GM20000 (cell line): Measurements from ENCODE around the gene KRTAP3-1.
"Not testable (repeated sequence)": the region's sequence is repeated elsewhere in the genome, so short reads cannot be mapped to it uniquely, and the experiment has no call there.

Source experiments
- DNase-seq: peaks from one replicate; pipeline ENCODE4 v3.0.0; 2012; ENCODE audit warnings: low spot score
- CTCF ChIP-seq: IDR thresholded peaks from 2 replicates; pipeline ENCODE4 v1.5.1; 2012; ENCODE audit warnings: mild to moderate bottlenecking, control low read depth; ENCODE audit errors: extremely low read depth, missing control alignments

Gene KRTAP3-1

GRCh38 chr17:41008811-41009210, at the start of gene KRTAP3-1:
KRTAP3-1 (minus strand) TSS chr17:41009128; CDS start chr17:41009074, 54 bp downstream.
- no peak for DNase-seq
- no peak for TF ChIP-seq CTCF

- no peak for TF ChIP-seq CTCF
- no peak for DNase-seq
These were observed 48.6 kb upstream of the KRTAP3-1 start for GRCh38 chr17:41057547-41057946.

DNA sequence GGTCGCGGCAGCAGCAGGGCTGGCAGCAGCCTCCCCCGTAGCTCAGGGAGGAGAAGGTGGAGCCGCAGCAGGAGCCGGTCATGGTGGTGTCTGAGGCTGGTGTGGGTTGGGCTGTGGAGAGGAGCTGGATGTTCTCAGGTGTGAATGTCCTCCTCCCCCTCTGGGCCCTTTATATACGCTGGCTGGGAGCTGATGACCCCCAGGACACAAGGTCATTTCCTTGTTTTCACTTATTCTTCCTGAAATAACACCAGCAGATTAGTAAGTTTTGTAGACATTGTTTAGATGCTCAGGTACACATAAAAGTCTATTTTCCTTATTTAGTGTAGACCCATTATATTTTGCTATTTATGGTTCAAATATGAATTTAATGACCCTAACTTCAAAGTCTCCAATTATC, 46.2 kb upstream of the KRTAP3-1 start, which contains the start of gene KRTAP2-2:
KRTAP2-2 (minus strand) TSS at position 101 of the 400 bp plus-strand sequence; CDS start at position 82, 19 bp downstream.
- not testable (repeated sequence) for DNase-seq

DNA sequence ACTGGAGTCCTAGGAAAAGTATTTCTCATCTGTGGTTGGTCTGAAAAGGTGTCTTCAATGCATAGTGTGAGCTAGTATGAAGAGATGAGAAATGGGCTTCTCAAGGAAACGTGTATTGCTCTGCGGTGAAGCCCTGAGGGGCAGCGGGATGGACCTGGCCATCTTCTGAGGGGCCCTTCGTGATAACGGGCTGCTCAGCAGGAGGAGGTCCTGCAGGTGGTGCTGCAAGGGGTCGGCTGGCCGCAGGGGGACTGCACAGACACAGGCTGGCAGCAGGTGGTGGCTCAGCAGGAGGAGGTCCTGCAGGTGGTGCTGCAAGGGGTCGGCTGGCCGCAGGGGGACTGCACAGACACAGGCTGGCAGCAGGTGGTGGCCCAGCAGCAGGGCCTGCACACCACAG, 45.6 kb upstream of the KRTAP3-1 start:
- DNase-seq = not testable (repeated sequence)

DNA sequence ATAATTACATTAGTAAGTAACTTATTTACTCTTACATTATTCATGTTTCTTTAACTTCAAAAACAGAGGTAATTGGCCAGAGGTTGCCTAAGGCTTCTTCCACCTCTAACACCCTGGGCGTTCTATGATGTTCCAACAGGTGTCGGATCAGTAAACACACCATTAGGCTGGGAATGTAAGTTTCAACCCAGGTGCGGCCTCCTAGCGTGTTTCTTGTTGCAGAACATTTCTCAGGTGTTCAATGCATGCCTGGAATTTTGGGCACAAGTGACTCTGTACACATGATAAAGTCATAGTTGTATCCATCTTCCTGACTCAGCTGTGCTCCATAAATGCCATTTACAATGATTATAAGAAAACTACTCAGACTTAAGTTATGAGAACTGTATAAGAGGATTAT, 45.1 kb upstream of the KRTAP3-1 start:
- no peak for DNase-seq
- TF ChIP-seq CTCF = no peak

DNA sequence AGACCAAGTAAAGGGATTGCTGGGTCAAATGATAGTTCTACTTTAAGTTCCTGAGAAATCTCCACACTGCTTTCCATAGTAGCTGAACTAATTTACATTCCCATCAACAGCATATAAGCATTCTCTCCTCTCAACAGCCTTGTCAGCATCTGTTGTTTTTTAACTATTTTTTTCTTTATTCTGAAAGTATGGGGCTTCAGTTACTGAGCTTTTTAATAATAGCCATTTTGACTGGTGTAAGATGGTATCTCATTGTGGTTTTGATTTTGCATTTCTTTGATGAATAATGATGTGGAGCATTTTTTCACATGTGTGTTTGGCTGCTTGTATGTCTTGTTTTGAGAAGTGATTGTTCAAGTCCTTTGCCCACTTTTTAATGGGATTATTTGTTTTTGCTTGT, 43.6 kb upstream of the KRTAP3-1 start:
- DNase-seq = no peak
- no peak for TF ChIP-seq CTCF

DNA sequence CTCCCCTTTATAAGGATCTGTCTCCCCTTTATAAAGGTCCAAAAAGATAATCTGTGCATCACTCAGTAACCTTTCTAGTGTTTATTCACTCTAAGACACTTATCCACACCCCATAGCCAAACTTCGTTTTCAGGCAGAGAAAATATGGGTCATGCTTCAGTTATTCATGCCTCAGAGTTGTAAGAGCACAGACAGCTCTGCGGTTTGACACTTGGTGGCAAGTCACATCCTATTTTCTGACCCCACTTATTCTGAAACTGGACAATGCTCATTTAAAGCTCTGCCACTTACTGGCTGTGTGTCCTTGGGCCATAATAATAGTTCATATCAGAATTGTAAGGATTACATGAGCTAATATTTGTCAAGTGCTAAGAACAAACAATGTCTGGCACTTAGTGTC, 40.2 kb upstream of the KRTAP3-1 start:
- no peak for TF ChIP-seq CTCF
- no peak for DNase-seq

- no peak for TF ChIP-seq CTCF
- DNase-seq = no peak
These were observed 39.5 kb upstream of the KRTAP3-1 start for GRCh38 chr17:41048441-41048840.

GRCh38 chr17:41046735-41047465, 38.0 kb upstream of the KRTAP3-1 start, which contains the start of gene KRTAP2-1:
KRTAP2-1 (minus strand) TSS chr17:41047316; CDS start chr17:41047267, 49 bp downstream.
- DNase-seq = not testable (repeated sequence)
